Stimulated activated CD8-positive, alpha-beta memory T cell treated with anti-CD3 and anti-CD28 coated beads, Interleukin-7, amount 100 ng/mL, for 4 hours (primary cell): Measurements from ENCODE around the gene CRYGB.
"Not testable (repeated sequence)": the region's sequence is repeated elsewhere in the genome, so short reads cannot be mapped to it uniquely, and the experiment has no call there.

Experiments used
- DNase-seq, 2 donors: peaks; one replicate each; pipeline ENCODE4 v3.0.0-alpha.2; 2020; ENCODE audit warnings: low read depth in 2 of 2

Gene CRYGB

GRCh38 chr2:208150094-208150493 lies 4.1 kb upstream of the CRYGB start:
- DNase-seq: no peak

DNA sequence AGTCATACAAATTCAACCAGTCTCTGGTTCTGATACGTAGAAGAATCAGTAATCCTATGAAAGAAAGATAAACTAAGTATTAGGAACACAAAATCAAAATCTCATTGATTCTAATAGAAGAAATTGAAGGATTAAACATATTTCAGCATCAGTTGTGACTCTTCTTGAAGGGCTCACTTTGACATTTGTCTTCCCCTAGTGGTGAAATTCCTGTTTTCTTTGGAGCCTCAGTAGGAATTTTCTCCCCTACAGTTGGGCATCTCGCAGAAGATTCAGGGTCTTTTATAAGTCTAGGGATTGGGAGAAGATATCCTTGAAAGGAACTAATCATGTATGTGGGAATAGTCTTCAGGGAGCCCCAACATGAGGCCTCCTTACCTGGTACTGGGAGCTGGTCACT lies 2.8 kb upstream of the CRYGB start:
- no peak for DNase-seq

GRCh38 chr2:208147759-208148158 lies 1.8 kb upstream of the CRYGB start:
- no peak for DNase-seq

DNA sequence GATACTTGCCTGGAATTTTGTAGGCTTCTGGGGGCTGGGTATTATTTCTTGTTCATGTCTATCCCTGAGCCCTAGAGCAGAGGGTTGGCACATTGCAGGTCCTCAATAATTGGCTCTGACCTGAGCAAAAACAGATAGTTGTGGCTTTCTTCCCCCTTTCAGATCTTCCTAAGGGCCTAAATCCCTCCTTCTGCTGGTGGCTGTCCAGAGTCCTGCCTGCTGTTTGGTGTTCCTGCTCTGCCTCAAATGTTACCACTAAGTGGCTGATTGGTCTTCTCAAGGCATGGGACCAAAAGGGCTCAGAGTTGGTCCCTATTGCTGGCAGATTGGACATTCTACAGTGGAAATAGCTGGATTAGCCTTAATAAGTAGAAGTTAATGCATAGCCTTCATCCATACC lies 1.1 kb upstream of the CRYGB start:
- no peak for DNase-seq

DNA sequence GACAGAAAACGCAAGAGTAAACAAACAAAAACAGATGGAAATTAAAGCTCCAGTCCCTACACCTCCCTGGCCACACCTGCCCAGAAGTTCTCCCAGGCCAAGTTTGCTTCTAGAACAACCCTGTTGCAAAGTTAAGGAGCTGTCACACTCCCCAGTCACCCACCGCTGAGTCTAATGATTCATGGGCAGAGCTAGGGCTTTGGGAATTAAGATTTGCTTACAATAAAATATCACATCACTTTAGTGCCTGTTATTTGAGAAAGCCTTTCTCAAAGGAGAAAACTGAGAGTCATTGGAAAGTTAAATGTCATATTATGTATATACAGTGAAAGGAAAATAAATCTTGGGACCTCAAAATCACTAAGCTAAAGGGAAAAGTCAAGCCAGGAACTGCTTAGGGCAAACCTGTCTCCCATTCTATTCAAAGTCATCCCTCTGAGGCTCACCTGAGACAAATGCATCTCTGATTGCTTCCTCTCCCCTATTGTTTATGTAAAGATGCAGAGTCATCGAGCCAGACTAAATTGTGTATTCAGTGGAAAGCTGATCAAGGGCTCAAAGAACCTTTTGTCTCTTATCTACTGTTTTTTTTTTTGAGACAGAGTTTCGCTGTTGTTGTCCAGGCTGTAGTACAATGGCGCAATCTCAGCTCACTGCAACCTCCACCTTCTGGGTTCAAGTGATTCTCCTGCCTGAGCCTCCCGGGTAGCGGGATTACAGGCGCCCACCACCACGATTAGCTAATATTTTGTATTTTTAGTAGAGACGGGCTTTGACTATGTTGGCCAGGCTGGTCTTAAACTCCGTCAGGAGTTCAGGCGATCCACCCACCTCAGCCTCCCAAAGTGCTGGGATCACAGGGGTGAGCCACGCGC lies 2.8 kb downstream of the CRYGB start:
- no peak for DNase-seq

DNA sequence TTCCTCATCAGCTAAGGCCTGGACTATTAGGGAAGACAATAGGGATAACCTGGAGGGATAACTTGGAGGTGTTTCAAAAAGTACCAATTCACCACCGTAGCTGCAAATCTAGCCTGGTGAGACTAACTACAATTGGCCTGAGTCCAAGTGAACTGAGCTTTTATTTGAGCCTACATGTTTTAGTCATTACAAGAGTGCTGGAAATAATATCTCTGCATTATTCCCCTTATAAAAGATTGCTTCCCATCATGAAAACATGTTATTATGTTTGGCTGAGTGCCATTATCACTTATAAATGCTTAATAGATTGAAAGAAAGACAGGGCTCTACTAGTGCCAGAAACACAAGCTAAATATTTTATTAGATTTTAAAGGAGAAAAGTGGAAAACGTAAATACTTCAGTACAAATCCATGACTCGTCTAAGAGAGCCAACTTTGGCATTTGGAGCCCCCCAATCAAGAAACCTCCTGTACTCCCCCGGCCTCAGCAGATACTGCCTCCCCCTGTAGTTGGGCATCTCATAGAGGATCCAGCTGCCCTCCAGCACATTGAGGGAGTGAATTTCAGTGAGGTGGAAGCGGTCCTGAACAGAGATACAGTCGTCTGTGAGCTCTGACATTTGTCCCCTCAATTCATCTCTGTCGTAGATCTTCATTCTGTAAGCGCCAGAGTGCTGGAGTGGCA lies 3.6 kb downstream of the CRYGB start:
- DNase-seq: no peak

- DNase-seq: no peak
Measured at GRCh38 chr2:208139447-208139846, 6.5 kb downstream of the CRYGB start.

DNA sequence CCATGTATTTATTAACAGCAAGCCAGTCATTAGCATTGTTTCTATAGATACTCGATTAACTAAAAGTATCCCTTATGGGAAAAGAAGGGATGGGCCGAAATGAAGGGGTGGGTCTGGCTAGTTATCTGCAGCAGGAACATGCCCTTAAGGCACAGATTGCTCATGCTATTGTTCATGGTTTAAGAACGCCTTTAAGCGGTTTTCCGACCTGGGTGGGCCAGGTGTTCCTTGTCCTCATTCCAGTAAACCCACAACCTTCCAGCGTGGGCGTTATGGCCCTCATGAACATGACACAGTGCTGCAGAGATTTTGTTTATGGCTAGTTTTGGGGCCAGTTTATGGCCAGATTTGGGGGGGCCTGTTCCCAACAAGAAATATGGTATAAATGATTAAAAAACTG lies 7.6 kb downstream of the CRYGB start:
- DNase-seq: not testable (repeated sequence)

DNA sequence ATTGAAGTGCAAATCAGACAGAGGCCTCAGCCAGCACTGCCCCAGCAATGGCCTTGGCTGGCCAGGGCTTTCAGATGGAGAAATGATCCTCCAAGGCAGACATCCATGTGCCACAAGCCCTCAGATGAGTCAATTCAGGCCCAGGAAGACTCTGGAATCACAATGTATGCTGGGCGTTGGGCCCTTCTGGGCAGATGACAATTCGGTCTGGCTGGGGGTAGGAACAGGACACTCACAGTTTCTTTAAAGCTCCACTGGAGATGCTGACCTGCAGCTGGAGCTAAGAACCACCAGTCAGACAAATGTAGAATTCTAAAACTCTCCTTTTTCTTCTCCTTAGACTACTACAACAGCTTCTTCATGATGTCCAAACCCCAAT lies 9.3 kb downstream of the CRYGB start:
- DNase-seq: no peak

GRCh38 chr2:208135794-208136715 lies 9.9 kb downstream of the CRYGB start:
- no peak for DNase-seq

DNA sequence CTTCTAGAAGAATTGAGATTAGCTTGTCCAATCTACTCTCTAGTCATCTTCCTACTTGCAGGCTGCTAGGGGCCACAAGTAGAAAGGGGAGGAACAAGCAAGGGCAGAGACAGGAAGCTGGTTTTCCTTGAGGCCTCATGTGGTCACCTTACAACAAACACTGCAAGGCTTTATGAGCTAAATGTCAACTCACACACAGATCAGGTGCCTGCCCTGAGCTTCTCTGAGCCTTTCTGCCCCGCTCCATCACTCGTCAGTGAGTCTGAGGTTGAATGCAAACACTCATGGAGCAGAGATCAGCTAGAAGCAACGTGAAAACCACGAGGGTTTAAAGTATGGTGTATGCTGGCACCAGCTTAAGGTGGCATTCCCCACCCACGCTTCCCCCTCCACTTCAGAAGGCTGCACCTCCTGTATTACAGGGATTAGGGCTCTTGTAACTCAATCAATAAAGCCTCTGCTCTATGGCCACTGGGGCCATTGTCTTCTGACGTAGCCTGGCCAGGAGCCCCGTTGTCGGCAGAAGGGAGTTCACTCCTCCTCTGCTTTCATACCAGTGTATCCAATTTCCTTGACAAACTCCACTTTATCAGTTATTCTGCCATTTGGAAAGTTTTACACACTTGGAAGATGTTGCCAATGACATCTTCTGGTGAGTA lies 10.9 kb downstream of the CRYGB start:
- DNase-seq: peak in 1 of 2 donors; percentile 6

- no peak for DNase-seq
Measured at GRCh38 chr2:208130712-208131110, 15.2 kb downstream of the CRYGB start.

GRCh38 chr2:208129744-208130711 lies 15.9 kb downstream of the CRYGB start, which contains the start of gene CRYGC:
Gene CRYGC, minus strand, starts transcription at chr2:208129828. Its CDS starts 36 bp downstream, at chr2:208129792.
- no peak for DNase-seq

- DNase-seq: no peak
Measured at GRCh38 chr2:208128136-208128535, 17.8 kb downstream of the CRYGB start.

- DNase-seq: no peak
Measured at GRCh38 chr2:208127090-208127489, 18.9 kb downstream of the CRYGB start.

- DNase-seq: no peak
Measured at GRCh38 chr2:208125251-208125650, 20.7 kb downstream of the CRYGB start.

DNA sequence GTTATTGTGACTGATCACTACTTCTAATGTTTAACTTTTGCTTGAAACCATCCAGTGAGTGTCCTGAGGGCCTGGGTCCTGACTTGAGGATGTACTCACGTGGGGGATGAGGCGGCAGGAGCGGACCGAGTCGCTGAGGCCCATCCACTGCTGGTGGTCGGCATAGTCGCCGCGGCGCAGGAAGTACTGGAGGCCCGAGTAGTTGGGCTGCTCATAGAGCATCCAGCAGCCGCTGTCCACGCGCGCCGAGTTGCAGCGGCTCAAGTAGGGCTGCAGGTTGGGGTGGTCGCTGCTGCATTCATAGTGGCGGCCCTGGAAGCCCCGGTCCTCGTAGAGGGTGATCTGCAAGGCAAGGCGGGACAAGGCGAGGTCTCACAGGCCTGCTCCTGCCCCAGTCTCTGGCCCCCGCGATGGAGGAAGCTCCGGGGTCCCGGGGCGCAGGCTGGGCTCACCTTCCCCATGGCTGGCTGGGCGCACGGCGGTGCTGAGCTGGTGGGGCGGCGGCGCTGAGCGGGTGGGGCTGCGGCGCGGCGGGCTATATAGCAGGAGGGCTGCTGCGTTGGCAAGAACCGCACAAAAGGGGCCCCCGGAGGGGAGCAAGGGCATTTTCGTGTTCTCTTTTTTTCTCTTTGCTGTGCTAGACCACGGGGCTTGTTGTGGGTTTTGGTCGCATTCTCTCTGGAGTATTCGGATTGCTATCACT lies 21.8 kb downstream of the CRYGB start, which contains the start of gene CRYGD:
Gene CRYGD (minus strand): TSS at position 512 of the 703 bp plus-strand sequence. CDS start 51 bp downstream, at position 461.
- DNase-seq: not testable (repeated sequence)

DNA sequence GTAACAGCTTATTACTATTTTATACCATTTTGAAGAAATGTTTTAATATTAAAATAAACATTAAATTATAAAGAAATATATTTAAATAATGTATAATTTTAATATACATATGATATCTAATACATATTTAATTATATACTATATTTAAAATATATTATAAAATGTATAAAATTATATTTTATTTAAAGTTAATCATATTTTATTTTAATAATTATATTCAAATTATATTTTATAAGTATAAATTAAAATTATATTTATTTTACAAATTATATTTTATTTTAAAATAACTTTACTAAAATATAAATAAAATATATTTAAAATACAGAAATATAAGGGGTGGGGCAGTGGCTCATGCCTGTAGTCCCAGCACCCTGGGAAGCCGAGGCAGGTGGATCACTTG lies 23.7 kb downstream of the CRYGB start:
- no peak for DNase-seq

DNA sequence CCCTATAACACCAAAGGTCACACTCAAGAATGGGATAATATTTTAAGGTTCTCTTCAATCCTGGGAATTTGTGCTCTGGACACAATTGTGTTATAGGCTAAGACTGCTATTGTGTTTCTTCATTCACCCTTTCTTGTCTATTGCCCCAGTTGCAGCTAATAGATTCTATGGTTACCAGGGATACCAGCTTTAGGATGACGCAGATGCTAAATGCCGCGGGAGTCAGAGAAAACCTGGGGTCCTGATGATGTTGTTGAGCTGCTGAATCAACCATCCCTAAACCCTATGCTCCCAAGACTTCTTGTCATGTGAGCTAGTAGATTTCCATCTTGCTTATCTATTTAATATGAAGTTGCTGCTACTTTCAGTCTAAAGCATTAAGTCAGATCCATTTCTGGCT lies 27.0 kb downstream of the CRYGB start:
- DNase-seq: no peak
